Activated T-helper 2 cell treated with anti-CD3 and anti-CD28 coated beads, Interferon-gamma antibody, Interleukin-2, Interleukin-4, amounts not matched to agents 10 μg/mL and 5 μg/mL and 100 μg/mL, durations not matched to agents 14 hours and 24 hours and 36 hours (primary cell): Measurements from ENCODE around the gene SPIRE2. TPM values are rescaled to one million over a fixed set of nuclear protein-coding genes. Genes with fewer than 3 reads are reported as not detected.
A peak's percentile ranks its signal among the peaks of the same experiment; 100 is the strongest.
"Not testable (repeated sequence)": the region's sequence is repeated elsewhere in the genome, so short reads cannot be mapped to it uniquely, and the experiment has no call there.

Experiments
- DNase-seq: peaks from one replicate; pipeline ENCODE4 v3.0.0; 2021; ENCODE audit warnings: low spot score
- H3K27ac Mint-ChIP-seq: one replicate; pipeline ENCODE4 v1.8.0; 2021; ENCODE audit warnings: mixed read lengths
- H3K27me3 Mint-ChIP-seq: one replicate; pipeline ENCODE4 v1.8.0; 2021; ENCODE audit warnings: low read depth, mixed read lengths
- H3K36me3 Mint-ChIP-seq: one replicate; pipeline ENCODE4 v1.8.0; 2021; ENCODE audit warnings: low read depth, mixed read lengths
- H3K4me1 Mint-ChIP-seq: one replicate; pipeline ENCODE4 v1.8.0; 2021; ENCODE audit warnings: low read depth, mixed read lengths
- H3K4me3 Mint-ChIP-seq: one replicate; pipeline ENCODE4 v1.8.0; 2021; ENCODE audit warnings: low read depth, mild to moderate bottlenecking, moderate library complexity, mixed read lengths
- H3K9me3 Mint-ChIP-seq: one replicate; pipeline ENCODE4 v1.8.0; 2021; ENCODE audit warnings: mixed read lengths
- intact Hi-C: fragments of 100-400 bp; cut with micrococcal nuclease; formaldehyde crosslinking; loops from one replicate; pipeline ENCODE4 v1.15.1; 2023
- total RNA-seq: library from RNA; stranded (reverse); gene quantifications from 2 replicates; pipeline ENCODE4 v1.2.3, GENCODE V29; 2022

Gene SPIRE2
- total RNA-seq, 1 donor from 2014 or later = 1.9 TPM

- Mint-ChIP-seq H3K36me3 (no peaks in the 10 kb centered on the region), H3K4me1 (peaks cover 20% of the 10 kb centered on the region), H3K27ac (no peak overlapping the region), H3K27me3 (no peaks in the 10 kb centered on the region), H3K4me3 (no peak overlapping the region), H3K9me3 (no peaks in the 10 kb centered on the region)
- no peak for DNase-seq
- intact Hi-C loops = no loop called here
Measured at GRCh38 chr16:89821438-89822187, 6.7 kb upstream of the SPIRE2 start.

- Mint-ChIP-seq H3K4me3 (no peak overlapping the region), H3K27me3 (peaks cover 1% of the 10 kb centered on the region), H3K9me3 (no peaks in the 10 kb centered on the region), H3K27ac (no peak overlapping the region), H3K36me3 (no peaks in the 10 kb centered on the region), H3K4me1 (peaks cover 18% of the 10 kb centered on the region)
- intact Hi-C loops = no loop called here
- no peak for DNase-seq
Measured at GRCh38 chr16:89822188-89823086, 5.8 kb upstream of the SPIRE2 start.

GRCh38 chr16:89823087-89823823, 5.0 kb upstream of the SPIRE2 start:
- Mint-ChIP-seq H3K4me1 (peaks cover 11% of the 10 kb centered on the region), H3K27ac (no peak overlapping the region), H3K36me3 (no peaks in the 10 kb centered on the region), H3K27me3 (peaks cover 3% of the 10 kb centered on the region), H3K4me3 (no peak overlapping the region), H3K9me3 (no peaks in the 10 kb centered on the region)
- intact Hi-C loops = no loop called here
- DNase-seq = no peak

- intact Hi-C loops, H3K4me3 Mint-ChIP-seq, H3K4me1 Mint-ChIP-seq, H3K27ac Mint-ChIP-seq, H3K9me3 Mint-ChIP-seq, H3K27me3 Mint-ChIP-seq, DNase-seq, H3K36me3 Mint-ChIP-seq: not testable (repeated sequence)
Measured at GRCh38 chr16:89823824-89824148, 4.5 kb upstream of the SPIRE2 start.

- Mint-ChIP-seq H3K36me3 (no peaks in the 10 kb centered on the region), H3K4me3 (no peak overlapping the region), H3K27me3 (peaks cover 14% of the 10 kb centered on the region), H3K9me3 (no peaks in the 10 kb centered on the region), H3K27ac (no peak overlapping the region), H3K4me1 (peaks cover 2% of the 10 kb centered on the region)
- DNase-seq = no peak
- intact Hi-C loops = no loop called here
Measured at GRCh38 chr16:89826531-89827382, 1.5 kb upstream of the SPIRE2 start.

- H3K4me1 Mint-ChIP-seq = peaks cover 2% of the 10 kb centered on the region
- H3K4me3 Mint-ChIP-seq = peak overlapping the region; percentile 56
- H3K36me3 Mint-ChIP-seq = no peaks in the 10 kb centered on the region
- peaks cover 15% of the 10 kb centered on the region for H3K27me3 Mint-ChIP-seq
- intact Hi-C loops = no loop called here
- H3K27ac Mint-ChIP-seq = no peak overlapping the region
- no peaks in the 10 kb centered on the region for H3K9me3 Mint-ChIP-seq
- DNase-seq = no peak
Measured at GRCh38 chr16:89827383-89828198, 684 bp upstream of the SPIRE2 start.

GRCh38 chr16:89828870-89829629, 775 bp downstream of the SPIRE2 start:
- Mint-ChIP-seq H3K4me3 (peak overlapping the region; percentile 64), H3K36me3 (no peaks in the 10 kb centered on the region), H3K9me3 (no peaks in the 10 kb centered on the region), H3K27me3 (peaks cover 15% of the 10 kb centered on the region), H3K27ac (no peak overlapping the region), H3K4me1 (peaks cover 2% of the 10 kb centered on the region)
- intact Hi-C loops = no loop called here
- DNase-seq = no peak

GRCh38 chr16:89829630-89830437, 1.6 kb downstream of the SPIRE2 start:
- peaks cover 15% of the 10 kb centered on the region for H3K27me3 Mint-ChIP-seq
- H3K4me1 Mint-ChIP-seq = peaks cover 2% of the 10 kb centered on the region
- H3K27ac Mint-ChIP-seq = no peak overlapping the region
- no peak for DNase-seq
- H3K36me3 Mint-ChIP-seq = no peaks in the 10 kb centered on the region
- intact Hi-C loops = loop anchor here (10.0 kb wide), 1 partner anchor 95 kb away; the partner anchor contains the start of gene TUBB3
- H3K4me3 Mint-ChIP-seq = no peak overlapping the region
- no peaks in the 10 kb centered on the region for H3K9me3 Mint-ChIP-seq

GRCh38 chr16:89831810-89832328, 3.6 kb downstream of the SPIRE2 start:
- Mint-ChIP-seq H3K27me3 (peaks cover 15% of the 10 kb centered on the region), H3K9me3 (no peaks in the 10 kb centered on the region), H3K36me3 (no peaks in the 10 kb centered on the region), H3K4me3 (no peak overlapping the region), H3K27ac (no peak overlapping the region), H3K4me1 (peaks cover 2% of the 10 kb centered on the region)
- intact Hi-C loops = loop anchor here (10.0 kb wide), 1 partner anchor 93 kb away; the partner anchor contains the start of gene TUBB3
- DNase-seq = no peak

GRCh38 chr16:89833664-89834363, 5.5 kb downstream of the SPIRE2 start:
- Mint-ChIP-seq H3K4me1 (peaks cover 12% of the 10 kb centered on the region), H3K27me3 (peaks cover 12% of the 10 kb centered on the region)
- not testable (repeated sequence) for H3K27ac Mint-ChIP-seq, DNase-seq, H3K4me3 Mint-ChIP-seq, H3K36me3 Mint-ChIP-seq, H3K9me3 Mint-ChIP-seq
- intact Hi-C loops = loop anchor here (10.0 kb wide), 1 partner anchor 91 kb away; the partner anchor contains the start of gene TUBB3
